GM18909 (cell line): ENCODE data around the gene ALG3.
A peak's percentile ranks its signal among the peaks of the same experiment; 100 is the strongest.

Experiments
- ATAC-seq: cut with Tn5 transposase; IDR thresholded peaks from one replicate; pipeline ENCODE4 v1.9.1; 2021; ENCODE audit warnings: mild to moderate bottlenecking; ENCODE audit not compliant: unreplicated experiment, poor library complexity

The ALG3 gene

DNA sequence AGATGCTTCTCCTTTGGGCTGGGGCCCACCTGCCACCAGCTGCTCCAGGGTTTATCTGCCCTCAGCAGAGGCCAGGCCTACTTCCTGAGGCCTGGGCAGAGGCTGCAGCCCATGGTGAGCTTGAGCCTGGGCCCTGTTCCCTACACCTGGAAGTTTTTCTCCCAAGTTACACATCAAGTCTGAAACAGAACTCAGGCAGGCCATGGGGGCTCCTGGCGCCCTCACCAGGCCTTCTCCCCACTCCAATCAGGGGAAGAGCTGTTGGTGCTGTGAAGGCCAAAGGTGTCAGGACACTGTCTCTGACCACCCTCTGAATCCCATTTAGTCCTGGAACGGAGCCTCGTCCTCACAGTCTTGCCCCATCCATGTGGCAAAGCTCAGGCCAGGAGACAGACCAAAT, 12.1 kb downstream of the ALG3 start:
- no peak for ATAC-seq

DNA sequence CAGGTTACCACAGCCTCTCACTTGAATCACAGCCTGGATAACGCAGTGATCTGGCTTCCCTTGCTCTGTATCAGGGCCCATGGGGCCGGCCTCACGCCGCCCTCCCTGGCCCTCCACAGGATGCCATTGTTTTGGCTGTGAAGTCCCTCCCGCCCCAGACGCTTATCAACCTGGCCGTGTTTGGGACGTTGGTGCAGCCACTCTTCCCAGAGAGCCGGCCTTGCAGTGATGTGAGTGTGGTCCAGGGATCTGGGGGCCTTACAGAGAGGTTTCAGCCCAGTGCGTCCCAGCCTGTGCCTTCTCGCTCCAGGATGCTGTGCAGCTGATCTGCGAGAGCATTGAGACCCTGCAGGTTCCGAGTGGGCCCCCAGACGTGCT, 12.7 kb downstream of the ALG3 start:
- no peak for ATAC-seq

DNA sequence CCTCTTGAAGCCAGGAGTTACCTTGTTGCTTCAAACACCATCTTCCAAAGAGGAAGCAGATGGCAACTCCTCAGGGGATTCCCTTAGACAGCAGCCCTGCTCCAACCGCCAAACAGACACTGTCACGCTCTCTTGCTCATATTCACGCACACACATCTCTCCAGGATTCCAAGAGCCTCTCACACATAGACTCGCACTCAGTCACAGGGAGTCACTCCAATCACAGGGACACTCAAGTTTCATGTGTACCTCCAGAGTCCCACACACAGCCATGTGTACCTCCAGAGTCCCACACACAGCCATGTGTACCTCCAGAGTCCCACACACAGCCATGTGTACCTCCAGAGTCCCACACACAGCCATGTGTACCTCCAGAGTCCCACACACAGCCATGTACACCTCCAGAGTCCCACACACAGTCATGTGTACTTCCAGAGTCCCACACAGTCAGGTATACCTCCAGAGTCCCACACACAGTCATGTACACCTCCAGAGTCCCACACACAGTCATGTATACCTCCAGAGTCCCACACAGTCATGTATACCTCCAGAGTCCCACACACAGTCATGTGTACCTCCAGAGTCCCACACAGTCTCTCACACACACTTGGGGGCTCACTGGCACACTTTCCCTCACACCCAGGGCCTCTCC, 13.3 kb downstream of the ALG3 start:
- ATAC-seq: no peak

DNA sequence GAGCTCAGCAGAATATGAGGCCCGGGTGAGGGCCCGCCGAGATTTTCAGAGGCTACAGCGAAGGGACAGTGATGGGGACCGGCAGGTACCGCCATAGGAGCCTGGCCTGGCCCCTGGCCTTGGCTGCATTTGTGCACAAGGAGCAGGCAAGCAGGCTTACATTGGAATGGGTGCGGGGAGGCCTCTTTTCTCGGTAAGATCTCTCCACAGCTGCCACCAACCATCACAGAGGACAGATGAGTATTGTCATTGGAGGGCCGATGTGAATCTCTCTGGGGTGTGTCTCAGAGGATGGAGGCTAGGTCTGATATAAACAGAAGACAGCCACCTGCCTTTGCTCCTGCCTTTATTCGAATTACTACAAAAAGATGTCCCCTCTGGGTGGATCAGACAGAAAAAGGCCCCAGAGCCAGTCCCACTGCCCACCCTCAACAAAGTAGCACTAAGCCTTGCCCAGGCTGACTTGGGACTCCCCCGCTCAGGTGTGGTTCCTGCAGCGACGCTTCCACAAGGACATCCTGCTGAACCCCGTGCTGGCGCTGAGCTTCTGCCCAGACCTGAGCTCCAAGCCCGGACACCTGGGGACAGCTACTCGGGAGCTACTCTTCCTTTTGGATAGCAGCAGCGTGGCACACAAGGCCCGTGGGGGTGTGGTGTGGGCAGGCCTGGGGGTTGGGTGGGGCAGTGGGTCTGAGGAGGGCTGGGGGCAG, 13.9 kb downstream of the ALG3 start:
- no peak for ATAC-seq

DNA sequence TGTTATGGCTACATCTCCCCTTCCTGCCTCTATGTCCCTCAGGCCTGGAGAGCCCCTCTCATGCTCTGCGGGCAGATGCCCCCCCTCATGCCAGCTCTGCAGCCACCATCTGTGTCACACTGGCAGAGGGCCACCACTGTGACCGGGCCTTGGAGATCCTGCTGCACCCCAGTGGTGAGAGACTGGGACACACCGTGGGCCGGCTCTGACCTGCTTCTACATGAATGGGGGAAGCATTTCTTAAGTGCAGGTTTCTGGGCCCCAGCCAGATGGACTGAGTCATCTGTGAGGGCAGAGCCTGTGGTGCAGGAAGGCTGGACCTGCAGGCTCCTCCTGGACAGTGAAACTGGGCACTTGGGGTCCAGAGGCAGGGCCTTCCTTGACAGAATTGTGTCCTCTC, 14.5 kb downstream of the ALG3 start:
- no peak for ATAC-seq

DNA sequence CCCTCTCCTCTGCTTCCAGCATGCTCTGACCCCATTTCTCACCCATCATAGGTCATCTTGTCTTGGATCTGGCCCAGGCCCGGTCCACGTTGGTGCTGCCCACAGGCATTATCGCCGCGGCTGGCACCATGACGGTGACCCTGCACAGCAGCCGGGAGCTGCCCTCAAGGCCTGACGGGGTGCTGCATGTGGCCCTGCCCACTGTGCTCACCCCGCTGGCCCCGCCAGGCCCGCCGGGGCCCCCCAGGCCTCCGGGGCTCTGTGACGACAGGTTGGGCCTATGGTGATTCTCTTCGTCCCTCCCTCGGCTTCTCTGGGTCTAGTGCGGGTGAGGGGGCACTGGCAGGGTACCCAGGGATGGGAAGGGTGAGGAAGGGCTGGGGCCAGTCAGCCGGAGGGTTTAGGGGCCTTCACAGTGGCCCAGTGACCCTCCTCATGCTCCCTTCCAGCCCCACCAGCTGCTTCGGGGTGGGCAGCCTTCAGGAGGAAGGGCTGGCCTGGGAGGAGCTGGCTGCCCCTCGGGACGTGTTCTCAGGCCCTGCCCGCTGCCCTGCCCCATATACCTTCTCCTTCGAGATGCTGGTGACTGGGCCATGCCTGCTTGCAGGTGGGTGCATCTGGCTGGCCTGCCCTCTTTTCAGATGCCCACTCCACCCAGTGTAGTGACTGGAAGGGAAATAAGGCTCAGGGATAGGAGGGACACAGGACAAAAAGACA, 15.5 kb downstream of the ALG3 start:
- ATAC-seq: no peak

DNA sequence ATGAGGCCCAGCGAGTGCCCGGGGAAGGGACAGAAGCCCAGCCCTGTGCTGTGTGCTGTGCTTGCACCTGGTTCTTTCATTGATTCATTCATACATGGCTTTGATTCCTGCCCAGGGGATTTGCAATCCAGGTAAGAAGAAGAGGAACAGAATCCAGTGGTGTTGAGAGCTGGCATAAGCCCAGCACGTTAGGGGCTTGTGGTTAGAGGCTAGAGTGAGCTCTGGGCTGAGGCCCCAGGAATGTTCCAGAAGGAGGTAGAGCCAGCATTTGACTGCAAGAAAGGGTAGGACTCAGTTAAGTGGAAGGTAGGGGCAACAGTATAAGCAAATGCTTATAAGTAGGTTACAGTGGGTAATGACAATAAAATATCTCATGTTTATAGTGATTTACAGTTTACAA, 17.1 kb downstream of the ALG3 start:
- ATAC-seq: no peak

DNA sequence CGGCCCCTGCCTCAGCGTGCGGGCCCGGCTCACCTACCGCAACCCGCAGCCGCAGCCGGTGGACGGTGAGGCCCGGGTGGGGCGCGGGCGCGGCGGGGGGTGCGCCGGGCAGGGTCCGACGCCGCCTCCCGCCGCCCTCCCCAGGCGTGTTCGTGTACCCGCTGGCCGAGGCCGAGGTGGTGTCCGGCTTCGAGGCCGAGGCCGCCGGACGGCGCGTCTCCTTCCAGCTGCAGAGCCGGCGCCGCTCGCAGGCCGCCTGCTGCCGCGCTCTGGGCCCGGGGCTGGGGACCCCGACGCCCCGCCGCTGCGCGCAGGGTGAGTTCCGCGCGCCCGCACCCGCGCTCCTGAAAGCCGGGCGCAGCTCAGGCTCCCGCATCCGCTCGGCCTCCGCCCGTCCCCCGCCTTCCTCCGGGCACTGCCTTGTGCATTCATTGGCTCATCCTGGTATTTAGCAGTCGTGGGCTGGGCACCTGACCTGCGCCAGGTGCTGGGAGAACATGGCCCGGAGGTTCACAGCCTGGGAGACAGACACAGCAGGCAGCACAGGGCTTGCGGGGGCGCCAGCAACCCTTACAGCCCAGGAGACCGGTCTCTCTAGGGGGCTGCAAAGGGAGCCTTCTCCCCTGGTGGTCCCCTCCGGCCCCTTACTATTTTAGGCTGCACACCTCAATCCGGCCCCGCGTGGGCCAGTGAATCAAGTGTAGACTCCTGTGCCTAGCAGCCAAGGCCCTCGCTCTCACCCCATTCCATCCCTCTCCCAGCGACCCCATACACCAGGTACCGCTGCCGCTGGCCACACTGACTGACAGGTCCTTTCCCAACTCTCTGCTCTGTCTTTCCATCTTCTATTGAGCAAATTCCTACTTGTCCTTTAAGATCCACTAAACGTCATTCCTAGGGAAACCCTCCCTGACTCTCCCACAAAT, 17.9 kb downstream of the ALG3 start:
- ATAC-seq: no peak

DNA sequence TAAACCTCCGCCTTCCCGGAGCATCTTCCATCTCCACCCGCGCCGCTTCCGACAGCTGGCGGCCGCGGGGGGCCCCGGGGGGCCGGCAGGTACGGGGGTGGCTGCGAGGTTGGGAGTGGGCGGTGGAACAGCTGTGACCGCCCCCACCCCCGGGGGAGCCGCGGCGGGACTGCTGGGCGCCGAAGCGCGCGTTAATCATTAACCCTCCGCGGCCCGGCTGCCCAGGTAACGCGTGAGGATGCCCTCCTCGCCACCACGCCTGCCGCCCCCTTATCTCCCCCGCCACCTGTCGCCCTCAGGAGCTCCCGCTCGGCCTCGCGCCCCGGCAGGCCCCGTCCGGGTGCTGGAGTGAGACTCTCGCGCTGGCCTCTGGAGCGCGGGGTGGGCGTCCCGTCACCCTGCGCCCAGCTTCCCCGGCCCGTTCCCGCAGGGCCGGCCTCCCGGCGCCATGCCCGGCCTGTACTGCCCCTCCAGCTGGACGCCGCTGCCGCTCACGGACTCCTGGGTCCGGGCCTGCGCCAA, 18.6 kb downstream of the ALG3 start:
- ATAC-seq: no peak

DNA sequence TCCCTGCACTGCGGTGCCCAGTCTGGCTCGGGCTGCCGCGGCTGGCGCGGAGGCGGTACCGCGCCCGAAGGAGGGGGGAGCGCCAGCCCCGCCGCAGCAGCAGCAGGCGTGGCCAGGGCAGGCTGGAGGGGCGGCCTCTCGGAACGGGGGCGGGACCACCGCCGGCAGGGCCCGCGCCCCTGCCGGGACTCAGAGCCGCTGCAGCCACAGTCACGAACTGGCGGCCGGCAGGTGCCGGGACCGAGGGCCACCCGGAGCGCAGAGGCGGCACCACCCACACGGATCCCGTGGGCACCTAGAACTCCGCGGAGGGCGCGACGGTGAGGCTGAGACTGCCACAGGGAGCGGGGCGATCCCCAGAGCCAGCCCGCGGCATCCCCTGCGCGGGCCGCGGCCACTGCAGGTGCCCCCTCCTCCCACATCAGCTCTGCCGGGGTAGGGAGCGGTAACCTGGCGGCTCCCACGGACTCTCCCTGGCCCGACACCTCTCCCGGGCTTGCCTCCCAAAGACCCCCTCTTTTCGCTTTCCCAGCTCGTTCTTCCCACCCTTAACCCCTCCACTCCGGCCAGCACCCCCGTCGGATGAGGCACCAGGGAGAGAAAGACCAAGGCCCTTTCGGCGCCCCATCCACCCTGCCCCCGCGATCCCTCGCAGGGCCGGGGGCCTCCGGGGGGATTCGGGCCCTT, 19.2 kb downstream of the ALG3 start, which contains the start of gene VWA5B2:
TSS of gene VWA5B2 (plus strand) at position 192 of the 687 bp plus-strand sequence. CDS start 944 bp downstream, outside the sequence.
- peak; percentile 76 for ATAC-seq

DNA sequence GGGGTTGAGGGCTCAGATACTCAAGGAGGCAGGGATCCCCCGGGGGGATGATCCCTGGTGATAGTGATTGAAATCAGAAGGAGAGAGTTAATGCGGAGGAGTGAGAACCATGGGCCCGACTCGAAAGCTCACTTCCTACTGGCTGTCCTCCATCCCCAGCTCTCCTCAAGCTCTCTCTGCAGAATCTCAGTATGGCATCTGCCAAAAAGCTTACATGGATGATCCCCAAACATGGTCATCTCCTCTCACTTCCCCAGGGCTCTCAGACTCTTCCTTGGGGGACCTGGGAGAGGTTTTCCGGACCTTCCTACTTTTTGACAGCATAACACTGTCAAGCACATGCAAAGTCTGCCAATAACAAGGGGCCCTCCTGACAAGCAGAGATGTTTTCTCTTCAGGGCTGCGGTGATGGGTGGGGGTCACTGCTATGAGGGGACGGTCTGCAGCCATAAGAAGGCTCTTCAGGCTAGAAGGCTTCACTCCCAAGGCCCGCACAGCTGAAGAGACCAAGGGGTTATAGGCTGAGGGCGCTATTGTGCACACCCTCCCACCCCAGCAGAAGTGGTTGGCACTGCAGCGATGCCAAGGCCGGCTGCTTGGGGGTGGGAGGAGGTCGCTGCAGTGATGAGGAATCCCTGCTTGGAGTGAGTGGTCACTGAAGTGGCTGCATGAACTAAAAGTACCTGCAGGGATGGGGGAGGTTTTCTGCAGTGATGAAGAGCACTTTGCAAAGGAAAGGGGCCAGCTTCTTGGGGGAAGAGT, 20.2 kb downstream of the ALG3 start:
- ATAC-seq: no peak

DNA sequence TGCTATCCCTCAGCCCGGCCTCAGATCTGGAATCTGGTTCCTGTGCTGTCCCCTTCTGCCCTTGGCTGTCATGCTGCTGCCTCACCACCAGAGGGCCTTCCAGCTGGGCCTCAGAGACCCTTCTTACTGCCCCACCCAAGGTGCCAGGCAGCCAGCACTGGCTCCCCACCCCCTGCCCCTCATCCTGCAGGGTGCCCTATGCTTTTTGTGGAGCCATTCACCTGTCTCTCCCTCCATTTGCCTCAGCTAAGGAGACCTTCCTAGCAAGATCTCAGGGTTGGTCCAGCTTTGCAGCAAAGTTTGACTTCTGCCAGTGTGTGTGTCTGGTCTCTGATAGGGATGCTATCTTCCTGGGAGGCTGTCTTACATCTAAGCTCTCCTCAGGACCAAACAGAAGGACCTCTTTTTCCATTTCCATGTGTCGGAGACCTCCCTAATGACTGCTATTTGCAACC, 21.3 kb downstream of the ALG3 start:
- peak; percentile 44 for ATAC-seq

DNA sequence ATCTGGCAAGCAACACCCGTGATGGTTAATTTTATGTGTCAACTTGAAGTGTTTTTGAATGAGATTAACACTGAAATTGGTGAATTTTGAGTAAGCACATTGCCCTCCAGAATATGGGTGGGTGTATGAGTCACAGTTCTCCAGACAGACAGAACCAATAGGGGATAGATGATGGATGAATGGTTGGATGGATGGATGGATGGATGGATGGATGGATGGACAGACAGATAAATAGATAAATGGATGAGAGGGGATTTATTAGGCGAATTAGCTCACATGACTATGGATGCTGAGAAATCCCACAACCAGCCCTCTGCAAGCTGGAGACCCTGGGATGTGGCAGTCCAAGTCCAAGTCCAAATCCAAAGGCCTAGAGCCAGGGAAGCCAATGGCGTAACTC, 24.8 kb downstream of the ALG3 start:
- ATAC-seq: no peak

DNA sequence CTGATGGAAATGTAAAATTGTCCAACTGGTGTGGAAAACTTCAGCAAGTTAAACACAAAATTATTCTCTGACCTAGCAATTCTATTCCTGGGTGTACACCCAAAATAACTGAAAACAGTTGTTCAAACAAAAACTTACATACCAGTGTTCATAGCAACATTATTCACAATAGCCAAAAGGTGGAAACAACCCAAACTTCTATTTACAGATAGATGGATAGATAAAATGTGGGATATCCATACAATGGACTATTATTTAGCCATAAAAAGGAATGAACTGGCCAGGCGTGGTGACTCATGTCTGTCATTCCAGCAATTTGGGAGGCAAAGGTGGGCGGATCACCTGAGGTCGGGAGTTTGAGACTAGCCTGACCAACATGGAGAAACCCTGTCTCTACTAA, 26.2 kb downstream of the ALG3 start:
- no peak for ATAC-seq

DNA sequence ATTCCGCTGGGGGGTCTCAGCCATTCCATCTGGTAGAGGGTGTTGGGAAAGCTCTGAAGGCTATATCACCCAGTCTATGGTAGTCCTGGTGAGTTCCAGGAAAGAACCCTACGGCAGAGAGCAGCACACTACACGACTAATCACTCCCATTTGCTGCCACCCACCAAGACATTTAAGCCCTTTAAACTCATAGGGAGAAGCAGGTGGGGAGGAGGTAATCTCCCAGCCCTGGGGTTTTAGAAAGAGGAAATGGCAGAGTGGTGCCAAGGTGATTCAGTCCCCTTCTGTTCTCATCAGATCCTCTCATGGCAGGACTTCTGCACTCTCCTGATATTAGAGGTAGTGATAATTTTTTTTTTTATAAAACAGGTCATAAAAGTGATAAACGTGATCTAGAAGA, 29.9 kb downstream of the ALG3 start:
- ATAC-seq: no peak

DNA sequence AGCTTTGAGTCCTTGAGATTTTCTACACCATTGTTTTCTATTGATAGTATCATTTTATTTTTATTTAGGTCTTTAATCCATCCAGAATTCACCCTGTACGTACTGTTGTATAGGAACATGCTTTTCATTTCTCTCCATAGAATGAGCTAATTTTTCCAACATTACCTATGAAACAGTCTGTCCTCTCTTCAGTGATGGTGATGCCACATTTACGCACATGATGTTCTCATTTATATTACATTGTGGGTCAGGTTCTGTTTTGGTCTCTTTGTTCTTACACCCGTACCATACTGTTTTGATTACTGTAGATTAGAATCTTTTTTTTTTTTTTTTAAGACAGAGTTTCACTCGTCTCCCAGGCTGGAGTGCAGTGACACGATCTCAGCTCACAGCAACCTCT, 37.0 kb downstream of the ALG3 start:
- no peak for ATAC-seq

DNA sequence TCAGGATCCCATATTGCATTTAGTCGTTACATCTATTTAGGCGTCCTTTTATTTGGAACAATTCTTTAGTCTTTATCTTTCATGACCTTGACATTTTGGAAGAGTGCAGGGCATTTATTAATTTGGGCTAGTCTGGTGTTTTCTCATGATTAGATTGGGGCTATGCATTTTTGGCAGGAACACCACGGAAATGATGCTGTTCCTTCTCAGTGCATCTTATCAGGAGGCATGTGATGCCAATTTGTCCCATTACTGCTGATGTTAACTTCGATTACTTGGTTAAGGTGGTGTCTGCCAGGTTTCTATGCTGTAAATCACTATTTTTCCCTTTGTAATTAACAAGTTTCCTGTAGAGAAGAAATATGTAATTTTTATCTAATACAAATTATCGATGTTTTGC, 37.5 kb downstream of the ALG3 start:
- ATAC-seq: no peak

DNA sequence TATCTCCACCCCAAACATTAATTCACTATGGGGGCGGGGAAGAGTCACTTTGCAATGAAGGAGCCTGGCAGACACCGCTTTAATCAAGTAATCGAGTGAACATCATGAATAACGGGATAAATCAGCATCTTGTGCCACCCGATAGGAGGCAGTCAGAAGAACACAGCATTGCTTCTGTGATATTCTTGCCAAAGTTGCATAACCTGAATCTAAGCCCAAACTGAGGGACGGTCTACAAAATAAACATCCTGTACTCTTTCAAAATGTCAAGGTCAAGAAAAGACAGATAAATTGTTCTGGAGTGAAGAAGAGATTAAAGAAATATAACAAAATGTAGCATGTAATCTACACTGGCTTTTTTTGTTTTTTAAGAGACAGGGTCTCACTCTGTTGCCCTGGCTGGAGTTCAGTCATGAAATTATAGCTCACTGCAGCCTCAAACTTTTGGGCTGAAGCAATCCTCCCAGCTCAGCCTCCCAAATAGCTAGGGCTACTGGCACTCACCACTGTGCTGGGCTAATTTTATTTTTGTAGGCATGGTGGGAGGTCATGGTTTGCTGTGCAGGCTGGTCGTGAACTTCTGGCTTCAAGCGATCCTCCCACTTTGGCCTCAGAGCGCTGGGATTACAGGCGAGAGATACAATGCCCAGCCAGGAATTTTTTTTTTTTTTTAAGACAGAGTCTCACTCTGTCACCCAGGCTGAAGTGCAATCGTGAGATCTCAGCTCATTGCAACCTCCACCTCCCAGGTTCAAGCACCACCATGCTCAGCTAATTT, 39.4 kb downstream of the ALG3 start:
- no peak for ATAC-seq
